OCI-LY7 (cell line): ENCODE results near the gene TTBK1. TPM values are rescaled to one million over a fixed set of nuclear protein-coding genes. Genes with fewer than 3 reads are reported as not detected.

Experiments
- BruUV-seq: library from RNA; stranded (reverse); fragments of 400-500 nt; replicated peaks from 2 replicates; lab custom pipeline; 2021; lab: Mats Ljungman, UMichigan
- CTCF ChIA-PET: fragments of 300-600 bp; sonication (Branson Sonifier 250); formaldehyde crosslinking; loops from one replicate; lab custom pipeline; 2022; ENCODE audit warnings: antibody characterized with exemption; ENCODE audit not compliant: unreplicated experiment; lab: Charles Lee
- POLR2A ChIA-PET: fragments of 300-600 bp; sonication (Branson Sonifier 250); formaldehyde crosslinking; loops from one replicate; lab custom pipeline; 2022; ENCODE audit warnings: antibody characterized with exemption; lab: Charles Lee
- DNase-seq: peaks from one replicate; pipeline ENCODE4 v3.0.0-alpha.2; 2015; ENCODE audit warnings: low spot score
- H2AFZ ChIP-seq: fragments of 200-600 bp; sonication (generic), shearing (Covaris generic); 2 replicates; pipeline ENCODE4 v1.6.1; 2014; ENCODE audit warnings: mild to moderate bottlenecking, antibody characterized with exemption, low read length, moderate library complexity
- H3K27ac ChIP-seq: fragments of 200-600 bp; sonication (generic); 2 replicates; pipeline ENCODE4 v1.5.1; 2014; ENCODE audit warnings: mixed run types, low read depth, mild to moderate bottlenecking, moderate library complexity, low read length, inconsistent platforms; ENCODE audit not compliant: poor library complexity, severe bottlenecking
- H3K36me3 ChIP-seq: fragments of 200-600 bp; sonication (generic); 2 replicates; pipeline ENCODE4 v1.6.1; 2014; ENCODE audit warnings: mild to moderate bottlenecking, antibody characterized with exemption, low read length, moderate library complexity, mixed read lengths; ENCODE audit not compliant: insufficient read depth
- H3K4me1 ChIP-seq: fragments of 200-600 bp; sonication (generic); 2 replicates; pipeline ENCODE4 v1.5.1; 2014; ENCODE audit warnings: mild to moderate bottlenecking, low read length; ENCODE audit not compliant: insufficient read depth, poor library complexity, severe bottlenecking
- H3K4me2 ChIP-seq: fragments of 200-600 bp; sonication (generic); 2 replicates; pipeline ENCODE4 v1.6.1; 2014; ENCODE audit warnings: mild to moderate bottlenecking, low read length
- H3K4me3 ChIP-seq: fragments of 200-600 bp; sonication (generic); 2 replicates; pipeline ENCODE4 v1.5.1; 2014; ENCODE audit warnings: mild to moderate bottlenecking, low read depth, low read length; ENCODE audit not compliant: poor library complexity, severe bottlenecking
- H3K79me2 ChIP-seq: fragments of 200-600 bp; sonication (generic); 2 replicates; pipeline ENCODE4 v1.6.1; 2016; ENCODE audit warnings: low read depth, mild to moderate bottlenecking, low read length, moderate library complexity, mixed read lengths; ENCODE audit not compliant: insufficient read depth
- H3K9me2 ChIP-seq: fragments of 200-600 bp; sonication (generic); 2 replicates; pipeline ENCODE4 v1.6.1; 2016; ENCODE audit warnings: mild to moderate bottlenecking, low read length, mixed read lengths; ENCODE audit not compliant: insufficient read depth
- H3K9me3 ChIP-seq: fragments of 200-600 bp; sonication (generic); 2 replicates; pipeline ENCODE4 v1.6.1; 2014; ENCODE audit warnings: mild to moderate bottlenecking, mixed run types, low read length, mixed read lengths
- H4K20me1 ChIP-seq: fragments of 200-600 bp; sonication (generic); 2 replicates; pipeline ENCODE4 v1.6.1; 2014; ENCODE audit warnings: mild to moderate bottlenecking, antibody characterized with exemption, low read length, moderate library complexity, mixed read lengths; ENCODE audit not compliant: insufficient read depth
- EZH2phosphoT487 ChIP-seq: fragments of 200-600 bp; sonication (generic); IDR thresholded peaks from 2 replicates; pipeline ENCODE4 v1.6.1; 2018; ENCODE audit warnings: low read depth, borderline replicate concordance, mild to moderate bottlenecking, mixed run types, antibody characterized with exemption, low read length, moderate library complexity, mixed read lengths
- intact Hi-C: fragments of 100-400 bp; cut with micrococcal nuclease; formaldehyde crosslinking; loops from one replicate; pipeline ENCODE4 v1.10.0; 2022; ENCODE audit not compliant: unreplicated experiment
- total RNA-seq, 2 experiments: library from RNA; depleted of rRNA in 1 of 2; stranded (reverse); fragments of >200 nt in 1 of 2; shearing (Covaris generic) in 1 of 2; gene quantifications; 2 replicates each; pipeline ENCODE4 v1.2.3, GENCODE V29; 2014 to 2022
- TF ChIP-seq, protein P1 (sequence below): fragments of 200-600 bp; sonication (generic); conservative IDR thresholded peaks from 2 replicates; pipeline ENCODE4 v1.5.1; 2014; ENCODE audit warnings: mild to moderate bottlenecking, antibody characterized with exemption, low read length, moderate library complexity, mixed read lengths

Gene TTBK1
- total RNA-seq, 2 experiments from 2014 or later: 0.35 to 1.7 TPM

DNA sequence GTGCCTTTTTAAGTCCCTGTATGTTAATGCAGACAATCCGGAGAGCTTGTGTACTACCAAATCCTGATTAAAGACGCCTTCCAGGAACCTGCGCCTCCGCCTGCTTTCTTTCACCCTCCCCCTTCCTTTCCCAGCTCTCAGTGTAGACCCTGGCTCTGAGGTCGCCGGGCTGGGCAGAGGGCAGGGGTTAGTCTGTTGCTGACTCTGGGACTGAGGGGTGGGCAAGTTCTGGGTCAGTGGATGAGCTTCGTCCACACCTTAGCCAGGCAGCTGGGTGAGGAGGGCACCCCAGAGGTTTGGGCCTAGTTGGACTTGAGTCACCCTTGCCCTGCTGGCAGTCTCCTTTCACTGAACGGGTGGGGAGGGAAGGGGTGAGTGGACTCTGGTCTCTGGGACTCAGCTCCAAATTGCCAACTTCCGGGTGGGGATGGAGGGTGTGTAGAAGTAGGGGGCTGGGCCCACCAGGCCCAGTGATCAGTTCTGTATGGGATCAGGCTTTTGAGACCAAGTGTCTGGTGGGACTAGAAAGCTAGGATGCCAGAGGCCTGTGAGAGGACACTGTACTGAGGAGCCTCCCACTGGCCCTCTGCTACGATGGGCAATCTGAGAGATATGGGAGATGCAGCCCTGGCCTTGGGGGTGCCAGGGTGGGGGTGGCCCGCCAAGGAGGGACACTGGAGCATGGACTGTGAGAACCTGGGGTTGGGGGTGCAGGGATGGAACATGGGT lies 33.5 kb downstream of the TTBK1 start:
- no peak for DNase-seq
- Histone ChIP-seq H3K9me3 (no peaks in the 10 kb centered on the region), H3K9me2 (no peaks in the 10 kb centered on the region), H3K27ac (no peak overlapping the region), H3K4me2 (no peak overlapping the region), H3K4me3 (no peak overlapping the region), H2AFZ (no peak overlapping the region), H3K36me3 (no peaks in the 10 kb centered on the region), H3K79me2 (no peaks in the 10 kb centered on the region), H4K20me1 (no peaks in the 10 kb centered on the region), H3K4me1 (peaks cover 4% of the 10 kb centered on the region)
- ChIA-PET CTCF (interaction anchor here (0.6 kb wide), 1 partner anchor 116 kb away, joined by 3 read pairs; no protein-coding TSS in a partner anchor), POLR2A (interaction anchor here (1.1 kb wide), 1 partner anchor 84 kb away, joined by 3 read pairs; no protein-coding TSS in a partner anchor)
- BruUV-seq: no TSS peak
- TF ChIP-seq, protein P1, sequence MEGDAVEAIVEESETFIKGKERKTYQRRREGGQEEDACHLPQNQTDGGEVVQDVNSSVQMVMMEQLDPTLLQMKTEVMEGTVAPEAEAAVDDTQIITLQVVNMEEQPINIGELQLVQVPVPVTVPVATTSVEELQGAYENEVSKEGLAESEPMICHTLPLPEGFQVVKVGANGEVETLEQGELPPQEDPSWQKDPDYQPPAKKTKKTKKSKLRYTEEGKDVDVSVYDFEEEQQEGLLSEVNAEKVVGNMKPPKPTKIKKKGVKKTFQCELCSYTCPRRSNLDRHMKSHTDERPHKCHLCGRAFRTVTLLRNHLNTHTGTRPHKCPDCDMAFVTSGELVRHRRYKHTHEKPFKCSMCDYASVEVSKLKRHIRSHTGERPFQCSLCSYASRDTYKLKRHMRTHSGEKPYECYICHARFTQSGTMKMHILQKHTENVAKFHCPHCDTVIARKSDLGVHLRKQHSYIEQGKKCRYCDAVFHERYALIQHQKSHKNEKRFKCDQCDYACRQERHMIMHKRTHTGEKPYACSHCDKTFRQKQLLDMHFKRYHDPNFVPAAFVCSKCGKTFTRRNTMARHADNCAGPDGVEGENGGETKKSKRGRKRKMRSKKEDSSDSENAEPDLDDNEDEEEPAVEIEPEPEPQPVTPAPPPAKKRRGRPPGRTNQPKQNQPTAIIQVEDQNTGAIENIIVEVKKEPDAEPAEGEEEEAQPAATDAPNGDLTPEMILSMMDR: no peak
- TF ChIP-seq EZH2phosphoT487: no peak
- intact Hi-C loops: no loop called here

DNA sequence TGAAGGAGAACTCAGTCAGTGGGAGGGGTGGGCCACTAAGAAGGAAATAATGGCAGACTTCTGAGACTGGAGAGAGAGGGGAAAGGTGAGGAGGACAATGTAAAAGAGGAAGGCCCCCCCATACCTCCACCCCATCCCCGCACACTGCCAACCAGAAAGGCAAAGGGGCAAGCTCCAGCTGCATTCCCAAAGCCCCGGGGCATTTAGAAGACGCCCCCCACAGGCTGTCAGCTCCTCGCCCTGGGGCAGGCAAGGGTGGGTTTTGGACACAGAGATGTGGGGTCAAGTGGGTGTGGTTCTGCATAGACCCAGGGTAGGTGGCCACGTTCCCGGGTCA lies 34.0 kb downstream of the TTBK1 start:
- Histone ChIP-seq H3K4me1 (no peaks in the 10 kb centered on the region), H3K4me3 (no peak overlapping the region), H2AFZ (no peak overlapping the region), H3K27ac (no peak overlapping the region), H3K9me2 (no peaks in the 10 kb centered on the region), H3K36me3 (no peaks in the 10 kb centered on the region), H3K4me2 (no peak overlapping the region), H3K9me3 (no peaks in the 10 kb centered on the region), H4K20me1 (no peaks in the 10 kb centered on the region), H3K79me2 (no peaks in the 10 kb centered on the region)
- DNase-seq: no peak
- intact Hi-C loops: no loop called here
- TF ChIP-seq, protein P1: no peak
- BruUV-seq: no TSS peak
- CTCF ChIA-PET: no interaction called here
- POLR2A ChIA-PET: interaction anchor here (1.1 kb wide), 1 partner anchor 83 kb away, joined by 3 read pairs; no protein-coding TSS in a partner anchor
